ENCODE data around the gene KCNH5.

- TF ChIP-seq, protein P1, sequence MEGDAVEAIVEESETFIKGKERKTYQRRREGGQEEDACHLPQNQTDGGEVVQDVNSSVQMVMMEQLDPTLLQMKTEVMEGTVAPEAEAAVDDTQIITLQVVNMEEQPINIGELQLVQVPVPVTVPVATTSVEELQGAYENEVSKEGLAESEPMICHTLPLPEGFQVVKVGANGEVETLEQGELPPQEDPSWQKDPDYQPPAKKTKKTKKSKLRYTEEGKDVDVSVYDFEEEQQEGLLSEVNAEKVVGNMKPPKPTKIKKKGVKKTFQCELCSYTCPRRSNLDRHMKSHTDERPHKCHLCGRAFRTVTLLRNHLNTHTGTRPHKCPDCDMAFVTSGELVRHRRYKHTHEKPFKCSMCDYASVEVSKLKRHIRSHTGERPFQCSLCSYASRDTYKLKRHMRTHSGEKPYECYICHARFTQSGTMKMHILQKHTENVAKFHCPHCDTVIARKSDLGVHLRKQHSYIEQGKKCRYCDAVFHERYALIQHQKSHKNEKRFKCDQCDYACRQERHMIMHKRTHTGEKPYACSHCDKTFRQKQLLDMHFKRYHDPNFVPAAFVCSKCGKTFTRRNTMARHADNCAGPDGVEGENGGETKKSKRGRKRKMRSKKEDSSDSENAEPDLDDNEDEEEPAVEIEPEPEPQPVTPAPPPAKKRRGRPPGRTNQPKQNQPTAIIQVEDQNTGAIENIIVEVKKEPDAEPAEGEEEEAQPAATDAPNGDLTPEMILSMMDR (IDR thresholded peaks at IDR 0.05): no peak
- no peak for TF ChIP-seq TP53 (CRISPR knock-in tag; IDR thresholded peaks at IDR 0.05)
- TF ChIP-seq CBFB (CRISPR knock-in tag; IDR thresholded peaks at IDR 0.05; ENCODE audit: low read depth): no peak
- TF ChIP-seq, protein P2, sequence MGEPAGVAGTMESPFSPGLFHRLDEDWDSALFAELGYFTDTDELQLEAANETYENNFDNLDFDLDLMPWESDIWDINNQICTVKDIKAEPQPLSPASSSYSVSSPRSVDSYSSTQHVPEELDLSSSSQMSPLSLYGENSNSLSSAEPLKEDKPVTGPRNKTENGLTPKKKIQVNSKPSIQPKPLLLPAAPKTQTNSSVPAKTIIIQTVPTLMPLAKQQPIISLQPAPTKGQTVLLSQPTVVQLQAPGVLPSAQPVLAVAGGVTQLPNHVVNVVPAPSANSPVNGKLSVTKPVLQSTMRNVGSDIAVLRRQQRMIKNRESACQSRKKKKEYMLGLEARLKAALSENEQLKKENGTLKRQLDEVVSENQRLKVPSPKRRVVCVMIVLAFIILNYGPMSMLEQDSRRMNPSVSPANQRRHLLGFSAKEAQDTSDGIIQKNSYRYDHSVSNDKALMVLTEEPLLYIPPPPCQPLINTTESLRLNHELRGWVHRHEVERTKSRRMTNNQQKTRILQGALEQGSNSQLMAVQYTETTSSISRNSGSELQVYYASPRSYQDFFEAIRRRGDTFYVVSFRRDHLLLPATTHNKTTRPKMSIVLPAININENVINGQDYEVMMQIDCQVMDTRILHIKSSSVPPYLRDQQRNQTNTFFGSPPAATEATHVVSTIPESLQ (CRISPR knock-in tag; IDR thresholded peaks at IDR 0.05): no peak
- TF ChIP-seq ZBTB43 (CRISPR knock-in tag; IDR thresholded peaks at IDR 0.05): no peak
- TF ChIP-seq ATF2 (CRISPR knock-in tag; IDR thresholded peaks at IDR 0.05; ENCODE audit: borderline replicate concordance, low read depth): no peak
- no peak for TF ChIP-seq ATF3 (CRISPR knock-in tag; conservative IDR thresholded peaks at IDR 0.05)
These were observed 102.1 kb downstream of the KCNH5 start for GRCh38 chr14:62943202-62943601.
